Activated CD8-positive, alpha-beta memory T cell treated with anti-CD3 and anti-CD28 coated beads, Interleukin-2, amount 50 U/mL, for 4 hours (primary cell): ENCODE measurements around the gene UNK.
"Not testable (repeated sequence)": the region's sequence is repeated elsewhere in the genome, so short reads cannot be mapped to it uniquely, and the experiment has no call there.

Experiments
- DNase-seq: peaks from one replicate; pipeline ENCODE4 v3.0.0-alpha.2; 2020

UNK gene

GRCh38 chr17:75840799-75841164, 56.2 kb downstream of the UNK start:
- no peak for DNase-seq

- DNase-seq = no peak
Observed at GRCh38 chr17:75842411-75842810, 57.8 kb downstream of the UNK start.

GRCh38 chr17:75842963-75843576, 58.5 kb downstream of the UNK start:
- DNase-seq = no peak

DNA sequence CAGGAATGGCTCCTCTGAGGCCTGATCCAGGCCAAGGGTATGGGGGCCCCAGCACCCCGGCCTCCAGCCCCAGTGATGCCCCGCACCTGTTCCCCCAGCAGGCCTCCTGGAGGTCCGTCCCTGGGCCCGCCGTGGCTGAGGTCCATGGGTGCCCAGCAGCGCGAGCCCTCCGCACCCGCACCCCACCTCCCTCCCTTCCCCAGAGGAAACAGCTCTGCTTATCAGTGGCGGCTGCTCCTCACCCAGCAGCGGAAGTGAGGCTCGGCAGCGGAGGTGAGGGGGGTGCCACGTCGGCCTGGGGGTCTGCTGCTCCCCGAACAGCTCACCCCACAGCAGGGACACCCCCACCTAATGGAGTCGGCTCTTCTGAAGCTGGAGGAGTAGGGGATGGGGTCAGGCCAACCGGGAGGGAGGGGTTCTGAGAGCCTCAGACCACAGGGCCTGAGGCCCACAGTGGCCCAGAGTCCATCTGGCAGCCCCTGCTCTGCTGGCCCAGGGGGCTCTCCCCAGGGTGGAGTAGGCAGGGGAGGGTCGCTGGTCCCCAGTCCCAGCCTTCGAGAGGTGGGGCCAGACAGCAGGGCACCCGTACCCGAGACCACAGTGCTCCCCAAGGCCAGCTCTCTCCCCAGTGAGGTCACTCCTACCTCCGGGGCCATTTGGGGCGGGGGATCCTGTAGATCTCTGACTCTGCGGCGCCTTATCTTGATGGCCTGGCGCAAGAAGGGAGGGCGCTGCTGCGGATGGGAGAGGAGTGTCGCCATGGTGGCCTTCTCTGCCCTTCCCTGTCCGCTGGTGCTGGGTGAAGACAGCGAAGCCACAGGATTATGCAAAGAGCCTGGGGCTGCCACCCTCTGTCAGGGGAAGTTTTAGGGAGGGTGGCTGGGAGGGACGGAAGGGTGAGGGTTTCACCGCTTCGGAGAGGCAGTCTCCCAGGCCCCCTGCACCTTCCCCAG, 59.2 kb downstream of the UNK start, which contains the start of gene UNC13D:
Gene UNC13D, minus strand, starts transcription at position 828 of the 953 bp plus-strand sequence. Its CDS starts 67 bp downstream, at position 761.
- DNase-seq = peak; percentile 68

GRCh38 chr17:75844530-75845057, 60.0 kb downstream of the UNK start:
- no peak for DNase-seq

GRCh38 chr17:75845058-75845711, 60.6 kb downstream of the UNK start:
- peak; percentile 60 for DNase-seq

- no peak for DNase-seq
Observed at GRCh38 chr17:75845933-75846691, 61.5 kb downstream of the UNK start.

- DNase-seq = no peak
Observed at GRCh38 chr17:75846692-75847613, 62.3 kb downstream of the UNK start.

GRCh38 chr17:75847614-75848522, 63.3 kb downstream of the UNK start:
- no peak for DNase-seq

- DNase-seq = peak; percentile 85
Observed at GRCh38 chr17:75848523-75849278, 64.1 kb downstream of the UNK start.

DNA sequence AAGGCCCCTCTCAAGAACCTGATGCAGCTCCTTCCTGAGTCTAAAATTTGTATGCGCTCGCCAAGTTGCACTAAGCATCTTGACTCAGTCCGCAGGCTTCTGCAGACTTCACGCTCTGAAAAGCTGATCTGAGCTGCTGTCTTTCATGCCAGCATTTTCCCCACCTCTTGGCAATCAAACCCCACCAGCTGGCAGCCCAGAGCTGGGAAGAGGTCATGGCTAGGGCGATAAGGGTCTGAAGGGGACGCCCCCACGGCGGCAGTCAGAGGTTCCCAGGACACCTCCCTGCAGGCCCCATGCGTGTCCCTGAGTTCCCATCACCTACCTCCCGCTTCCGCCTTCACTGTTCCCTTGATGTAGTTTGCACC, 64.7 kb downstream of the UNK start:
- no peak for DNase-seq

- DNase-seq = no peak
Observed at GRCh38 chr17:75849724-75850123, 65.1 kb downstream of the UNK start.

GRCh38 chr17:75850928-75851692, 66.5 kb downstream of the UNK start:
- no peak for DNase-seq

GRCh38 chr17:75851693-75851991, 67.0 kb downstream of the UNK start:
- not testable (repeated sequence) for DNase-seq

GRCh38 chr17:75853433-75853832, 68.8 kb downstream of the UNK start:
- no peak for DNase-seq

- no peak for DNase-seq
Observed at GRCh38 chr17:75854101-75854748, 69.6 kb downstream of the UNK start.

DNA sequence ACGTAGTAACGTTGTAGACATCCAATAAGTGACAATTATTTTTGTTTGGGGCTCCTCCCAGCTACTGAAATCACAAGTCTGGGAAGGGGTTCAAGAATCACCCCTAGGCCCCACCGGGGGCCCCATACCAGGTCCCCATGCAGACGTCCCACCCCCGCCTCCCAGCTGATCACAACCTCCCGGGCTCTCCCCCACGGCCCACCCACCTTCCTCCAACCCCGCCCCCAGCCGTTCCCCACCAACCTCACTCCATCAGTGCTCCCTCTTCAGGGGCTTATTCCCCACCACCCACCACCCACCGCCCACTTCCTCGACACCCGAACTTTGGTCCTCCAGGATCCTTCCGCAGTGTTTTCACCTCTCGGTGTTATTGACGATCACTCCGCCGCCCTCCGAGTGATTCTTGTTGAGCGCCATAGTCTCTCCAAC, 70.3 kb downstream of the UNK start:
- no peak for DNase-seq

DNA sequence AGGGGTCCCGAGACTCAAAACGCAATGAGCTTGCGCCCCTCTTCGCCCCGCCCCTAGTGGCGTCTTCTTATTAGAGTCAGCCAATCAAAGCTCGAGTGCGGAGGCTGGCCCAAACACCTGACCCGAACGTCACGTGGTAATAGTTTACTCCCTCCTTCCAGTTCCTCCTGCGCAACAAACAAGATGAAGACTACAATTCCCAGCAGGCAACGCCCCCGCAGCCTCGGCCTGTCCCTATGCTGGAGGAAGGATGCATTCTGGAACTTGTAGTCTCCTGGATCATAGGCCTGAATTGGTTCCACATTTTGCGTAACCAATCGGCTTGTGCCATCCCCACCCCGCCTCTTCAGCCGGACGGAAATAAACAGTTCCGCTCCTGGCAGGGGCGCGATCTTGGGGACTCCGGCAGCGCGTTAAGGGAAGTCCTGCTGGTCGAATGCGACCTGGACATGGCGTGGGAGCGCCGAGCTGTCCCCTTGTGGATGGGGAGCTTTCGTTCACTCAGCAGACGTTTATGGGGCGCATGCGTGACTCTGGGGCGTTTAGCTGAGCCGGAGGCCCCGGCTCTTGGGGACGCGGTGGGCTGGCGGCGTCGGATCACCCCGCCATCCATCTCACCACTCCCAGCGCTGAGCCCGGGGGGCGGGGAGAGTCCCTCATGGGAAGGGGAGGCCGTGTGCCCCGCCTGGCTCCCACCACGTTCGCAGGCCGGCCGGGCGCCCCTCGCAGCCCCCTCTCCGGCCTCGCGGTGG, 70.9 kb downstream of the UNK start, which contains the start of gene WBP2:
Gene WBP2, minus strand, starts transcription at position 26 of the 752 bp plus-strand sequence. CDS start 38 bp downstream, outside the sequence.
- DNase-seq = peak; percentile 94
